Dendritic cell treated with granulocyte-macrophage colony-stimulating factor and Interleukin-4, amounts not matched to agents 40 ng/mL and 50 ng/mL, for 4 days (primary cell): ENCODE measurements around the gene CUL9.

ENCODE experiments used
- H3K27ac Mint-ChIP-seq: one replicate; pipeline ENCODE4 v1.8.0; 2022; ENCODE audit warnings: mild to moderate bottlenecking, mixed read lengths
- H3K27me3 Mint-ChIP-seq: one replicate; pipeline ENCODE4 v1.8.0; 2022; ENCODE audit warnings: mild to moderate bottlenecking, mixed read lengths
- H3K36me3 Mint-ChIP-seq: one replicate; pipeline ENCODE4 v1.8.0; 2022; ENCODE audit warnings: low read depth, mixed read lengths
- H3K4me1 Mint-ChIP-seq: one replicate; pipeline ENCODE4 v1.8.0; 2022; ENCODE audit warnings: low read depth, mixed read lengths
- H3K4me3 Mint-ChIP-seq: one replicate; pipeline ENCODE4 v1.8.0; 2022; ENCODE audit warnings: mild to moderate bottlenecking, moderate library complexity, mixed read lengths
- H3K9me3 Mint-ChIP-seq: one replicate; pipeline ENCODE4 v1.8.0; 2022; ENCODE audit warnings: mixed read lengths
- intact Hi-C: fragments of 100-400 bp; cut with micrococcal nuclease; formaldehyde crosslinking; loops from one replicate; pipeline ENCODE4 v1.15.0; 2022

CUL9 gene

DNA sequence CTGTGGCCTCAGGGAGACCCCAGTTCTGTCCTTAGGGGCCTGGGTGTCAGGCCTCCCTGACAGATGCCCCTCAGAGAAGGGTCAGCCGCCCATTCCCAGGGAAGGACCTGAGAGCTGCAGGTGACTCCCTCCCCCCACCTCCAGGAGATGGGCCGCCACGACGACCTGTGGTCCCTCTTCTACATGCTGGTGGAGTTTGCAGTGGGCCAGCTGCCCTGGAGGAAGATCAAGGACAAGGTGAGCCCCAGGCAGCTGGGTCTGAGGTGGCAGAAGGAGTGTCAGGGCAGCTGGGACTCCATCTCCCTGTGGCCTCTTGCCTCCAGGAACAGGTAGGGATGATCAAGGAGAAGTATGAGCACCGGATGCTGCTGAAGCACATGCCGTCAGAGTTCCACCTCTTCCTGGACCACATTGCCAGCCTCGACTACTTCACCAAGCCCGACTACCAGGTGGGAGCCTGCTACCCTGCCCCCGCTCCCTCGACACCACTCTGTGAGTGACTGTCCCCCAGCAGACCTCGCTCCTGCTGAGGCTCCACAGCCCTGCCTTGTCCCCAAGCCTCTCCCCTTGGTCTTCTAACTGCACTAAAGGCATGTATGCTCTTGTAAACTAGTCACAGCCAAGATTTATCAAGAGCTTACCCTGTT is 73.5 kb downstream of the CUL9 start:
- peaks cover 19% of the 10 kb centered on the region for H3K4me1 Mint-ChIP-seq
- no peak overlapping the region for H3K27ac Mint-ChIP-seq

GRCh38 chr6:43256670-43257366 is 74.8 kb downstream of the CUL9 start:
- Mint-ChIP-seq H3K27ac (no peak overlapping the region), H3K27me3 (peaks cover 38% of the 10 kb centered on the region), H3K9me3 (no peaks in the 10 kb centered on the region), H3K36me3 (no peaks in the 10 kb centered on the region), H3K4me3 (no peak overlapping the region), H3K4me1 (peaks cover 9% of the 10 kb centered on the region)
- intact Hi-C loops = no loop called here

More for the DNA sequence above, 73.5 kb downstream of the CUL9 start:
- H3K27me3 Mint-ChIP-seq = peaks cover 51% of the 10 kb centered on the region
- H3K4me3 Mint-ChIP-seq = no peak overlapping the region
- H3K9me3 Mint-ChIP-seq = no peaks in the 10 kb centered on the region
- no peaks in the 10 kb centered on the region for H3K36me3 Mint-ChIP-seq
- intact Hi-C loops = no loop called here

DNA sequence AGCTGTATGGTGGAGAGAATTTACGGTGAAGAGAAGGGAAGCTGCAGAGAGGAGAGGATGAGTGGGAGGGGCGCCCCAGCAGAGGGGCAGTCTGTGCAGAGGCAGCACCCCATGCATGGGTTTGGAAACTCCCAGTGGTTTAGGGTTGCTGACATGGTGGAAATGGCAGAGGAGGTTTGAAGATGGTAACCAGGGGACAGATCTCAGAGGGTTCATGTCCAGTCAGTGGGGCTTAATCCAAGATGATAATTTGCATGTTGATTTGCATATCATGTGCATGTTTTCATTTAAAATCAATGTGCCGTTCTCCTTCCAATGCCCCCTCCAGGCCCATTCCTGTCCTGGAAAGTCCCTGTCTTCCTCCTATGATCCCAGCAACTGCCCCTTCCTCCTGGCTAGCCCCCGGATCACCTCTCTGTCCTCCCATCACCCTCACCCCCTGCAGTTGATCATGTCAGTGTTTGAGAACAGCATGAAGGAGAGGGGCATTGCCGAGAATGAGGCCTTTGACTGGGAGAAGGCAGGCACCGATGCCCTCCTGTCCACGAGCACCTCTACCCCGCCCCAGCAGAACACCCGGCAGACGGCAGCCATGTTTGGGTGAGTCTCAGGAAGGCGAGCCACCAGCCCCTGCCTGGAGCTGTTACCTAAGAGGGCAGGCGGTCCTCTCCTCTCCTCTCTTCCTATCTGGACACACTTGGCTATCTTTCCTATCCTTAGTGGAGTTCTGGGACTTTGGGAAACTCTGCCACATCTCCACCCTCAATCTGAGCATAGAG is 75.6 kb downstream of the CUL9 start:
- Mint-ChIP-seq H3K27ac (no peak overlapping the region), H3K4me3 (no peak overlapping the region), H3K27me3 (peaks cover 31% of the 10 kb centered on the region), H3K36me3 (no peaks in the 10 kb centered on the region), H3K4me1 (peaks cover 9% of the 10 kb centered on the region), H3K9me3 (no peaks in the 10 kb centered on the region)
- intact Hi-C loops = no loop called here

DNA sequence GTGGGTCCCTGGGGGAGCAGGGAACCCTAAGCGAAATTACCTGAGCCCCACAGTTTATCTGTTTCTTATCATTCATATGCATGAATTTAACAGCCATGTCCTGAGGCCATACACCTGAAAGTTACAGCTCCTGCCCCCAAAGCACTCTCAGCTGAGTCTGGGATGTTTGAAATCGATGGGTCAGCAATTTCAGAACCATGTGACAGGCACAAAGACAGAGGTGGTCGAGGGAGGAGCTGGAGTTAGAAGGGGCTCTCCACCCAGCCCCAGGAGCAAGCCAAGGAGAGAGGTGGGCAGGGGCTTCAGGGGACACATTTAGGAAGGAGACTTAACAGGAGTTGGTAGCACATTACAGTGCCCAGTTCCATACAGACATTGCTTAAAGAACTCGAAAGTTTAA is 76.2 kb downstream of the CUL9 start:
- H3K9me3 Mint-ChIP-seq = no peaks in the 10 kb centered on the region
- no peak overlapping the region for H3K4me3 Mint-ChIP-seq
- H3K27ac Mint-ChIP-seq = no peak overlapping the region
- intact Hi-C loops = no loop called here
- H3K36me3 Mint-ChIP-seq = no peaks in the 10 kb centered on the region
- peaks cover 9% of the 10 kb centered on the region for H3K4me1 Mint-ChIP-seq
- peaks cover 25% of the 10 kb centered on the region for H3K27me3 Mint-ChIP-seq

DNA sequence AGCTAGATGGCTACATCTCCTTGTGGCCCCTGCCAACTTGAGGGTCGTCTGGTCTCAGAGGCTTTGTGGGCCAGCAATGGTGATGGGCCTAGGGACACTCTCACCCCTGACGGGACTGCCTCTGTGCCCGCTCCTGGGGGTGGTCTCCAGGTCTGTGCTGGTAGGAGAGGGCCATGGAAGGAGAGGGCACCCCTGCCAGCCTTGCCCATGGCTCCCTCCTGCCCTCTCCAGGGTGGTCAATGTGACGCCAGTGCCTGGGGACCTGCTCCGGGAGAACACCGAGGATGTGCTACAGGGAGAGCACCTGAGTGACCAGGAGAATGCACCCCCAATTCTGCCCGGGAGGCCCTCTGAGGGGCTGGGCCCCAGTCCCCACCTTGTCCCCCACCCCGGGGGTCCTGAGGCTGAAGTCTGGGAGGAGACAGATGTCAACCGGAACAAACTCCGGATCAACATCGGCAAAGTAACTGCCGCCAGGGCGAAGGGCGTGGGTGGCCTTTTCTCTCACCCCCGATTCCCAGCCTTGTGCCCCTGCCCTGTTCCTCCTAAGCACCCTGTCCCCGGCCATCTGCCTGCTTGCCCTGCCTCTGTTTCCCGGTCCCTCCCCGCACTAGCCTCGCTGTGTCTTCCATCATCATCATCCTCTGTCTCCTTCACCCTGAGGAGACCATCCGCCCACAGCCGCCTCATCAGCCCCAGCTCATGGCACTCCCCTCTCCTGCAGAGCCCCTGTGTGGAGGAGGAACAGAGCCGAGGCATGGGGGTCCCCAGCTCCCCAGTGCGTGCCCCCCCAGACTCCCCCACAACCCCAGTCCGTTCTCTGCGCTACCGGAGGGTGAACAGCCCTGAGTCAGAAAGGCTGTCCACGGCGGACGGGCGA is 77.1 kb downstream of the CUL9 start:
- no peak overlapping the region for H3K27ac Mint-ChIP-seq

DNA sequence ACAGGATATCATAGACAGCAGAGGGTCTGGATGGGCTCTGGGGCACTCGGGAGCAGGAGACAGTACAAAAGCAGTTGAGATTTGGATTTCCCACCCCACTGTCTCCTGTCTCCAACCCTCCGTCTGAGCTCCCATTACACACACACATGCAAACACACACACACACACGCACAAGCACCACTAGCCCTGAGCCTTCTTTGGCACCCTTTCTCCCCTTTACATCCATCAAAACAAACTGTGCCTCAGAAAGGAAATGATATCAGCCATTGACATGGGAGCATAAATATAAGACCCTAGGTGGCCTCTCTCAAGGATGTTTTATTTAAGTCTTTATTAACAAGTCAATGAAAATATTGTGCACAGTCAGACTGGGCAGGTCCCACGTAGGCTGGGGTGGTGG is 78.8 kb downstream of the CUL9 start:
- intact Hi-C loops = no loop called here
- H3K27me3 Mint-ChIP-seq = peaks cover 15% of the 10 kb centered on the region
- H3K4me3 Mint-ChIP-seq = no peak overlapping the region
- no peaks in the 10 kb centered on the region for H3K36me3 Mint-ChIP-seq
- peaks cover 12% of the 10 kb centered on the region for H3K4me1 Mint-ChIP-seq
- H3K9me3 Mint-ChIP-seq = no peaks in the 10 kb centered on the region
- H3K27ac Mint-ChIP-seq = no peak overlapping the region

More for the DNA sequence above, 77.1 kb downstream of the CUL9 start:
- Mint-ChIP-seq H3K4me1 (peaks cover 12% of the 10 kb centered on the region), H3K36me3 (no peaks in the 10 kb centered on the region), H3K4me3 (no peak overlapping the region), H3K27me3 (peaks cover 20% of the 10 kb centered on the region), H3K9me3 (no peaks in the 10 kb centered on the region)
- intact Hi-C loops = no loop called here

GRCh38 chr6:43261198-43261597 is 79.2 kb downstream of the CUL9 start:
- Mint-ChIP-seq H3K27me3 (peaks cover 14% of the 10 kb centered on the region), H3K9me3 (no peaks in the 10 kb centered on the region), H3K4me3 (no peak overlapping the region), H3K4me1 (peaks cover 12% of the 10 kb centered on the region), H3K27ac (no peak overlapping the region), H3K36me3 (no peaks in the 10 kb centered on the region)
- intact Hi-C loops = no loop called here

GRCh38 chr6:43262000-43262779 is 80.2 kb downstream of the CUL9 start:
- intact Hi-C loops = loop anchor here (2.0 kb wide), 2 partner anchors 73 to 245 kb away; no protein-coding TSS in a partner anchor
- Mint-ChIP-seq H3K9me3 (no peaks in the 10 kb centered on the region), H3K36me3 (no peaks in the 10 kb centered on the region), H3K4me1 (peaks cover 9% of the 10 kb centered on the region), H3K27ac (no peak overlapping the region), H3K4me3 (no peak overlapping the region), H3K27me3 (peaks cover 15% of the 10 kb centered on the region)

DNA sequence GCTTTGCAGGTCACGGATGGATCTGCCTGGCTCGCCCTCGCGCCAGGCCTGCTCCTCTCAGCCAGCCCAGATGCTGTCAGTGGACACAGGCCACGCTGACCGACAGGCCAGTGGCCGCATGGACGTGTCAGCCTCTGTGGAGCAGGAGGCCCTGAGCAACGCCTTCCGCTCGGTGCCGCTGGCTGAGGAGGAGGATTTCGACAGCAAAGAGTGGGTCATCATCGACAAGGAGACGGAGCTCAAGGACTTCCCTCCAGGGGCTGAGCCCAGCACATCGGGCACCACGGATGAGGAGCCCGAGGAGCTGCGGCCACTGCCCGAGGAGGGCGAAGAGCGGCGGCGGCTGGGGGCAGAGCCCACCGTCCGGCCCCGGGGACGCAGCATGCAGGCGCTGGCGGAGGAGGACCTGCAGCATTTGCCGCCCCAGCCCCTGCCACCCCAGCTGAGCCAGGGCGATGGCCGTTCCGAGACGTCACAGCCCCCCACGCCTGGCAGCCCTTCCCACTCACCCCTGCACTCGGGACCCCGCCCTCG is 80.9 kb downstream of the CUL9 start:
- Mint-ChIP-seq H3K27ac (no peak overlapping the region), H3K4me1 (peaks cover 4% of the 10 kb centered on the region), H3K36me3 (no peaks in the 10 kb centered on the region), H3K9me3 (no peaks in the 10 kb centered on the region), H3K27me3 (peaks cover 18% of the 10 kb centered on the region), H3K4me3 (no peak overlapping the region)
- intact Hi-C loops = loop anchor here (1.0 to 2.0 kb wide), 3 partner anchors 72 to 244 kb away; no protein-coding TSS in a partner anchor

- Mint-ChIP-seq H3K27ac (no peak overlapping the region), H3K36me3 (no peaks in the 10 kb centered on the region), H3K4me1 (peaks cover 7% of the 10 kb centered on the region), H3K9me3 (no peaks in the 10 kb centered on the region), H3K4me3 (no peak overlapping the region), H3K27me3 (peaks cover 22% of the 10 kb centered on the region)
- intact Hi-C loops = loop anchor here (1.0 to 2.0 kb wide), 3 partner anchors 71 to 243 kb away; no protein-coding TSS in a partner anchor
These were observed 81.5 kb downstream of the CUL9 start for GRCh38 chr6:43263314-43264178.

DNA sequence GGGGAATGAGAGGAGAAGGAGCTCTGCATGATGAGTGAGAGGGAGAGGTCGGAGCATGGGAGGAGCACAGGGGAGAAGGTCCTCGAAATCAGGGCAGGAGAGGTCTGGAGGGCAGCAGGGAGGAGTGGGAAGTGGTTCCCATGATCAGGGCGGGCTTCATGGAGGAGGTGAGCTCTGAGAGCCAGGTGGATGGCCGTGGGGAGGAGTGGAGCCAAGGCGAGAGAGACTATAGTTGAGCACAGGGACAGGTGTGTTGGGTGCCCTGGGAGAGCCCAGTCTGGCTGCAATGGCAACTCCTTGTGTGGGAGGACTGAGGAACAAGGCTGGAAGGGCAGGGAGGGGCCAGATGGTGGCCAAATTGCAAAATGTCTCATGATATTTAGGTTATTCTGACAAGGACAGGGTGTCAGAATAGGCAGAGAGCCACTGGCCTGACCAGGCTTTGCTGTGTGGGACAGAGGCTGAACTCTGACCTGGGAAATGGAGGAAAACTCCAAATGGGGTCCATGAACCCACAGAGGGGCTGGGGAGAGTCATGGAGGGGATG is 82.7 kb downstream of the CUL9 start:
- no peak overlapping the region for H3K27ac Mint-ChIP-seq
- intact Hi-C loops = no loop called here
- H3K27me3 Mint-ChIP-seq = peaks cover 31% of the 10 kb centered on the region
- H3K4me1 Mint-ChIP-seq = peaks cover 19% of the 10 kb centered on the region
- H3K4me3 Mint-ChIP-seq = no peak overlapping the region
- H3K9me3 Mint-ChIP-seq = no peaks in the 10 kb centered on the region
- no peaks in the 10 kb centered on the region for H3K36me3 Mint-ChIP-seq

DNA sequence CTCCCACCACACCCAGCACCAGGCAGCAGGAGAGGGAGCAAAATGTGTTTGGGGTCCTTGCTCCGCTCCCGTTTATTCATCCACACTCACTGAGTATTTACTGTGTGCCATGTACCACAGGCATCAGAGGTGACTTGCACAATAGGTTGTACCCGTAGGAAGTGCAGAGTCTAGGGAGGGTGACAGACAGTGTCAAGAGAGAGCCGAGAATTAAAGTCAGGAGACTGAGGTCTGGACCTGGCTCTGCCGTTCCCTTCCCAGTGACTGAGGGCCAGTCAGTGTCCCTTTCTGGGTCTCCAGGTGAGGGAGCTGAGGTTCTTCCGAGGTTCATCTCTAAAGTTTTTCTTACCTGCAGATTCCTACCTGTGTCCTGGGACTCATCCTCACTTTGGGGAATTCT is 83.6 kb downstream of the CUL9 start:
- H3K4me1 Mint-ChIP-seq = peaks cover 19% of the 10 kb centered on the region
- intact Hi-C loops = no loop called here
- no peak overlapping the region for H3K27ac Mint-ChIP-seq
- peaks cover 40% of the 10 kb centered on the region for H3K27me3 Mint-ChIP-seq
- H3K9me3 Mint-ChIP-seq = no peaks in the 10 kb centered on the region
- no peaks in the 10 kb centered on the region for H3K36me3 Mint-ChIP-seq
- H3K4me3 Mint-ChIP-seq = no peak overlapping the region
